Psoas muscle (tissue), 8 donors: ENCODE results near the gene SIX3. TPM values are rescaled to one million over a fixed set of nuclear protein-coding genes. Genes with fewer than 3 reads are reported as not detected.
A peak's percentile ranks its signal among the peaks of the same experiment; 100 is the strongest.

Experiments used
- ATAC-seq, 4 donors: fragments of 200-7000 bp; cut with Tn5 transposase; one replicate each; pipeline ENCODE4 v1.9.1; 2020; ENCODE audit warnings: moderate library complexity in 3 of 4, mild to moderate bottlenecking in 2 of 4
- DNase-seq, 2 donors: peaks; one replicate each; pipeline ENCODE4 v3.0.0-alpha.2; 2020
- H3K27ac ChIP-seq: fragments of 200-600 bp; one replicate; pipeline ENCODE4 v1.8.0; 2022
- H3K27me3 ChIP-seq, 3 donors: fragments of 200-600 bp in 1 of 3; one replicate each; pipeline versions ENCODE4 v1.6.1 to v1.8.0; 2013 to 2022; ENCODE audit warnings: low read length in 2 of 3, mild to moderate bottlenecking in 2 of 3, moderate library complexity in 1 of 3; ENCODE audit not compliant: insufficient read depth in 3 of 3
- H3K36me3 ChIP-seq, 2 donors: fragments of 200-600 bp in 1 of 2; one replicate each; pipeline versions ENCODE4 v1.6.1 to v1.8.0; 2013 to 2022; ENCODE audit warnings: low read depth in 1 of 2, mild to moderate bottlenecking in 1 of 2, moderate library complexity in 1 of 2; ENCODE audit not compliant: insufficient read depth in 1 of 2
- H3K4me1 ChIP-seq: fragments of 200-600 bp; one replicate; pipeline ENCODE4 v1.8.0; 2022
- H3K4me3 ChIP-seq: fragments of 200-600 bp; one replicate; pipeline ENCODE4 v1.8.0; 2022; ENCODE audit warnings: mild to moderate bottlenecking
- H3K9me3 ChIP-seq: fragments of 200-600 bp; one replicate; pipeline ENCODE4 v1.8.0; 2022
- CTCF ChIP-seq: fragments of 200-600 bp; IDR thresholded peaks from one replicate; pipeline ENCODE4 v1.8.0; 2022; ENCODE audit warnings: antibody characterized with exemption
- WGBS, 3 donors: extraction: QIAGEN DNeasy Blood & Tissue Kit; methylation state at CpG; one replicate each; pipeline versions ENCODE4 v1.1.6 to v1.1.7; 2013; 5-methylcytosine and 5-hydroxymethylcytosine counted together
- intact Hi-C, 2 donors: fragments of 100-400 bp; cut with DNase I; formaldehyde crosslinking; loops; one replicate each; pipeline versions ENCODE4 v1.11.0 to v1.14.2; 2022
- polyA plus RNA-seq, 3 donors: library from polyadenylated mRNA; stranded (reverse); fragments of 200-250 nt; gene quantifications; one replicate each; pipeline ENCODE4 v1.2.3, GENCODE V29; 2013
- total RNA-seq, 4 donors: library from RNA; stranded (reverse); fragmentation: NEBNext Ultra II Directional in 2 of 4; extraction: Animal tissue kit (Norgen Biotek cat#: 25700) in 2 of 4; gene quantifications; one replicate each; pipeline versions ENCODE4 v1.2.1 to v1.2.4, GENCODE V29; 2021 to 2023
- donor health status: healthy with polysubstance abuse.
- donor health status: DM: no; HTN: no; CAD: no; lungs with moderate emphysema.
- donor health status: Bipolar disorder and iron deficiency.
- donor health status: healthy.
- donor health status: DM: yes; HTN: yes; CAD: no.
- donor health status: DM: no; HTN: no; CAD: no.
- donor health status: DM: no; HTN: no; CAD: no.
- donor health status: DM: yes; HTN: yes; CAD: no.

SIX3 gene
- total and polyA plus RNA-seq, 7 donors: 0.01 to 0.20 TPM; not detected in 5

GRCh38 chr2:44940732-44941464 lies 604 bp upstream of the SIX3 start:
- Histone ChIP-seq H3K36me3 (no peaks in the 10 kb centered on the region), H3K4me3 (peak overlapping the region; percentile 61), H3K27me3 (peaks cover 0 to 95% (median 64%) of the 10 kb centered on the region in 3 donors), H3K9me3 (no peaks in the 10 kb centered on the region), H3K27ac (no peak overlapping the region), H3K4me1 (peaks cover 20% of the 10 kb centered on the region)
- intact Hi-C loops: no loop called here
- DNase-seq (peak in 1 of 2 donors; percentile 40), ATAC-seq (no peak)
- WGBS, 3 donors: 38 to 43% (median 42%) methylated on average over 25 of the region's 25 CpGs
- TF ChIP-seq CTCF: no peak

- H3K9me3 ChIP-seq: no peaks in the 10 kb centered on the region
- peaks cover 20% of the 10 kb centered on the region for H3K4me1 ChIP-seq
- DNase-seq: no peak
- peak overlapping the region; percentile 61 for H3K4me3 ChIP-seq
- no peak for ATAC-seq
- WGBS, 3 donors: 14 to 21% (median 16%) methylated on average over 40 to 69 of the region's 69 CpGs
- H3K36me3 ChIP-seq: no peaks in the 10 kb centered on the region
- intact Hi-C loops: no loop called here
- H3K27me3 ChIP-seq: peaks cover 0 to 82% (median 61%) of the 10 kb centered on the region in 3 donors
- no peak overlapping the region for H3K27ac ChIP-seq
- TF ChIP-seq CTCF: no peak
Observed at GRCh38 chr2:44942304-44943030, 965 bp downstream of the SIX3 start.

- H3K4me3 ChIP-seq: peak overlapping the region; percentile 61
- no peak overlapping the region for H3K27ac ChIP-seq
- peaks cover 13% of the 10 kb centered on the region for H3K4me1 ChIP-seq
- ATAC-seq: no peak
- peaks cover 0 to 79% (median 59%) of the 10 kb centered on the region in 3 donors for H3K27me3 ChIP-seq
- no peak for DNase-seq
- no peak for TF ChIP-seq CTCF
- intact Hi-C loops: no loop called here
- no peaks in the 10 kb centered on the region for H3K36me3 ChIP-seq
- 66 to 75% (median 72%) methylated on average over 36 of the region's 36 CpGs for WGBS, 3 donors
- H3K9me3 ChIP-seq: no peaks in the 10 kb centered on the region
Observed at GRCh38 chr2:44943031-44943692, 1.7 kb downstream of the SIX3 start.

- Histone ChIP-seq H3K27me3 (peaks cover 0 to 77% (median 53%) of the 10 kb centered on the region in 3 donors), H3K4me1 (peaks cover 8% of the 10 kb centered on the region), H3K27ac (no peak overlapping the region), H3K36me3 (no peaks in the 10 kb centered on the region), H3K9me3 (no peaks in the 10 kb centered on the region), H3K4me3 (no peak overlapping the region)
- intact Hi-C loops: no loop called here
- WGBS, 3 donors: 61 to 76% (median 76%) methylated on average over 10 of the region's 10 CpGs
- no peak for ATAC-seq
- no peak for TF ChIP-seq CTCF
- no peak for DNase-seq
Observed at GRCh38 chr2:44943693-44944101, 2.2 kb downstream of the SIX3 start.
